AG09309 (cell line): Measurements from ENCODE around the gene FBXO41.

ENCODE experiments used
- DNase-seq: peaks from one replicate; pipeline ENCODE4 v3.0.0-alpha.2; 2010; ENCODE audit warnings: low read depth
- H3K4me3 ChIP-seq: 2 replicates; pipeline ENCODE4 v1.5.1; 2011; ENCODE audit warnings: mild to moderate bottlenecking, low read depth, low read length, moderate library complexity; ENCODE audit not compliant: control insufficient read depth
- TF ChIP-seq, protein P1 (sequence below): IDR thresholded peaks from 2 replicates; pipeline ENCODE4 v1.5.1; 2011; ENCODE audit warnings: mild to moderate bottlenecking, low read depth, low read length, inconsistent platforms; ENCODE audit not compliant: insufficient read depth, control insufficient read depth; ENCODE audit errors: missing control alignments

The FBXO41 gene

DNA sequence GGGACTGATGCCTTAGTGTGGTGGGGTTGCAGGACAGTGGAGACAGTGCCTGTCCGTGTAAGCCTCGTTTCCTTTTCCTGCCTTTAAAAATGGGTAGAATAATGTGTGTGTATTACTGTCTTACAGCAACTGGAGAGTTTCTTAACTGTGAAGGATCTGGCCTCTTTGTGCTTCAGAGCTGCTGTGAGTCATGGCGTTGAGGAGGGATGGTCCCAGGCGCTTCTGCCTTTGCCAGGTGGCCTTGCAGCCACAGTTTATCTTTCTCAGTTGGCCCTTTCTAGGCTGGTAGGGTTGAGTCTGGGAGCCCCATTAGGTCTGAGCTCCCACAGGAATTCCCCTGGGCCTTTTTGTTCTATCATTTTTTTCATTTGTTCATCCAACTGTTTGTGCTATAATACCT lies 60.5 kb downstream of the FBXO41 start:
- no peak overlapping the region for H3K4me3 ChIP-seq
- TF ChIP-seq, protein P1, sequence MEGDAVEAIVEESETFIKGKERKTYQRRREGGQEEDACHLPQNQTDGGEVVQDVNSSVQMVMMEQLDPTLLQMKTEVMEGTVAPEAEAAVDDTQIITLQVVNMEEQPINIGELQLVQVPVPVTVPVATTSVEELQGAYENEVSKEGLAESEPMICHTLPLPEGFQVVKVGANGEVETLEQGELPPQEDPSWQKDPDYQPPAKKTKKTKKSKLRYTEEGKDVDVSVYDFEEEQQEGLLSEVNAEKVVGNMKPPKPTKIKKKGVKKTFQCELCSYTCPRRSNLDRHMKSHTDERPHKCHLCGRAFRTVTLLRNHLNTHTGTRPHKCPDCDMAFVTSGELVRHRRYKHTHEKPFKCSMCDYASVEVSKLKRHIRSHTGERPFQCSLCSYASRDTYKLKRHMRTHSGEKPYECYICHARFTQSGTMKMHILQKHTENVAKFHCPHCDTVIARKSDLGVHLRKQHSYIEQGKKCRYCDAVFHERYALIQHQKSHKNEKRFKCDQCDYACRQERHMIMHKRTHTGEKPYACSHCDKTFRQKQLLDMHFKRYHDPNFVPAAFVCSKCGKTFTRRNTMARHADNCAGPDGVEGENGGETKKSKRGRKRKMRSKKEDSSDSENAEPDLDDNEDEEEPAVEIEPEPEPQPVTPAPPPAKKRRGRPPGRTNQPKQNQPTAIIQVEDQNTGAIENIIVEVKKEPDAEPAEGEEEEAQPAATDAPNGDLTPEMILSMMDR, result no peak
- DNase-seq, result no peak

GRCh38 chr2:73218298-73218697 lies 66.0 kb downstream of the FBXO41 start:
- H3K4me3 ChIP-seq, result no peak overlapping the region
- TF ChIP-seq, protein P1, result no peak
- no peak for DNase-seq

DNA sequence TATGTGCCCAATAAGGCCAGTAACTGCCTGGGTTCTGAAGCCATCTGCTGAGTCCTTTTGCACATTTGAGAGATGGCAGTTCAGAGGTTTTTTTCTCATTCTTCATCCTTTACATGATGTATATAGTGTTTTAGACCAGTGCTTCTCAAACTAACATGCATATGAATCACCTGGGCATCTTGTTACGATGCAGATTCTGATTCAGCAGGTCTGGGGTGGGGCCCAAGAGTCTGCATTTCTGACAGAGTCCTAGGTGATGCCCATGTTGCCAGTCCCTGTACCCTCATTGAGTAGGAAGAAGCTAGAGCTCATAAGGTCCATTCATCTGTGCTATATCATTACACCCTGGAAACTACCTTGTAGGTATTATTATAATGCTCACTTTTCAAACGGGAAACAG lies 66.5 kb downstream of the FBXO41 start:
- no peak overlapping the region for H3K4me3 ChIP-seq
- DNase-seq, result no peak
- TF ChIP-seq, protein P1, result no peak

- TF ChIP-seq, protein P1, result no peak
- H3K4me3 ChIP-seq, result no peak overlapping the region
- no peak for DNase-seq
These were observed 67.1 kb downstream of the FBXO41 start for GRCh38 chr2:73217160-73217559.

- no peak overlapping the region for H3K4me3 ChIP-seq
- DNase-seq, result no peak
- TF ChIP-seq, protein P1, result no peak
These were observed 69.0 kb downstream of the FBXO41 start for GRCh38 chr2:73215254-73215653.

DNA sequence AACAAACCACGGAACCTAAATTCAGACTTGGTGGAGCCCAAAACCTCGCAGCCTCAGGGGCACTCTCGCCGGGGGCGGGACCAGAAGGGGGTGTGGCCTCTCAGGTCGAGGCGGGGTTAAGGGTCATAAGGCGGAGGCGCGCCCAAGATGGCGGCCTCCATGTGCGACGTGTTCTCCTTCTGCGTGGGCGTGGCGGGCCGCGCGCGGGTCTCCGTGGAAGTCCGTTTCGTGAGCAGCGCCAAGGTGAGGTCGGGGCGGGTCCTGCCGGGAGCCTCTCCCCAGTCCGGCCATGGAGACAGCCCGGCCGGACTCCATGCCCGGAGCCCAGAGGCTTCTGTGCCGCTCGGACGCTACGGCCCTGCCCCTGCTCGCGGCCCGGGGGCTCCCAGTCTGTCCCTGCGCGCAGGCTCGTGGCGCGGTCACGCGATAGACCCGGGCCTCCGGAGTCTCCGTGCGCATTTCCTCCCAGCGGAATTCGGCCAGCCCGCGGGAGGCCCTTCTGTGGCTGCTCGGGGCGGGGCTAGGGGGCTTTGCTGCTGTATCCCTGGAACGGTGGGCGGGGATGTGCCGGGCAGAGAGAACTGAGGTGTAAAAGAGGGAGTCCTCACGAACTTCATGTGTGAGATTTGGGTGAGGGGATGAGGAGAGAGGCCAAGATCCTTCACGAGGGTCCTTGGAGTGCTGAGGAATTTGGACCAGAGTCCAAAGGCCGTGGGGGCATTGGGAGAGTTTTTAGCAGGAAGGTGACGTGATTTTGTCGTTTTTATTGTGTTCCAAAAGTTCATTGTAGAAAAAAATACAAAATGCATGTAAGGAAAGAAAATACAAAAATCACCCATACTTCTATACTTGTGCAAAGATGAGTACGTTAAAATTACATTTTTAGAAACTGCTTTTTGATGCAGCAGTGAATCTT lies 69.9 kb downstream of the FBXO41 start, which contains the start of gene SMYD5:
TSS of gene SMYD5 (plus strand) at position 126 of the 916 bp plus-strand sequence. CDS start at position 148, 22 bp downstream.
- DNase-seq, result peak; percentile 11
- H3K4me3 ChIP-seq, result peak within 1 kb of the TSS; percentile 69
- TF ChIP-seq, protein P1, result no peak
